Stimulated activated CD4-positive, alpha-beta T cell treated with anti-CD3 and anti-CD28 coated beads, Interleukin-12 subunit alpha, Interleukin-12 subunit beta, amount 100 ng/mL, for 24 hours (primary cell): ENCODE results near the gene SMIM14.
"Not testable (repeated sequence)": the region's sequence is repeated elsewhere in the genome, so short reads cannot be mapped to it uniquely, and the experiment has no call there.

Experiments
- DNase-seq, 2 experiments: peaks; one replicate each; pipeline ENCODE4 v3.0.0-alpha.2; 2020; ENCODE audit warnings: low read depth in 2 of 2

SMIM14 gene

GRCh38 chr4:39596971-39597370 lies 41.7 kb downstream of the SMIM14 start:
- no peak for DNase-seq

- DNase-seq, result no peak
Measured at GRCh38 chr4:39591290-39591689, 47.4 kb downstream of the SMIM14 start.

GRCh38 chr4:39587881-39588280 lies 50.8 kb downstream of the SMIM14 start:
- DNase-seq, result no peak

- DNase-seq, result no peak
Measured at GRCh38 chr4:39574946-39575345, 63.7 kb downstream of the SMIM14 start.

GRCh38 chr4:39571504-39571903 lies 67.2 kb downstream of the SMIM14 start:
- no peak for DNase-seq

GRCh38 chr4:39571054-39571453 lies 67.6 kb downstream of the SMIM14 start:
- no peak for DNase-seq

GRCh38 chr4:39569209-39569608 lies 69.5 kb downstream of the SMIM14 start:
- no peak for DNase-seq

- DNase-seq, result no peak
Measured at GRCh38 chr4:39568805-39569204, 69.9 kb downstream of the SMIM14 start.

GRCh38 chr4:39565878-39566600 lies 72.6 kb downstream of the SMIM14 start:
- DNase-seq, result no peak

GRCh38 chr4:39563346-39563847 lies 75.3 kb downstream of the SMIM14 start:
- DNase-seq, result no peak

- no peak for DNase-seq
Measured at GRCh38 chr4:39562792-39563191, 75.9 kb downstream of the SMIM14 start.

GRCh38 chr4:39559626-39560025 lies 79.0 kb downstream of the SMIM14 start:
- DNase-seq, result no peak

GRCh38 chr4:39555472-39555871 lies 83.2 kb downstream of the SMIM14 start:
- no peak for DNase-seq

GRCh38 chr4:39548425-39549067 lies 90.1 kb downstream of the SMIM14 start:
- DNase-seq, result no peak

- no peak for DNase-seq
Measured at GRCh38 chr4:39544580-39545315, 93.9 kb downstream of the SMIM14 start.

GRCh38 chr4:39544080-39544479 lies 94.6 kb downstream of the SMIM14 start:
- not testable (repeated sequence) for DNase-seq

GRCh38 chr4:39543034-39543433 lies 95.6 kb downstream of the SMIM14 start:
- DNase-seq, result no peak

- DNase-seq, result no peak
Measured at GRCh38 chr4:39542611-39543012, 96.1 kb downstream of the SMIM14 start.

GRCh38 chr4:39541987-39542610 lies 96.6 kb downstream of the SMIM14 start:
- DNase-seq, result no peak

- DNase-seq, result no peak
Measured at GRCh38 chr4:39539089-39539611, 99.5 kb downstream of the SMIM14 start.

- DNase-seq, result no peak
Measured at GRCh38 chr4:39533541-39533940, 105.1 kb downstream of the SMIM14 start.

GRCh38 chr4:39532237-39532636 lies 106.4 kb downstream of the SMIM14 start:
- DNase-seq, result not testable (repeated sequence)
